Measurements from ENCODE around the gene MDM2.

Gene MDM2

DNA sequence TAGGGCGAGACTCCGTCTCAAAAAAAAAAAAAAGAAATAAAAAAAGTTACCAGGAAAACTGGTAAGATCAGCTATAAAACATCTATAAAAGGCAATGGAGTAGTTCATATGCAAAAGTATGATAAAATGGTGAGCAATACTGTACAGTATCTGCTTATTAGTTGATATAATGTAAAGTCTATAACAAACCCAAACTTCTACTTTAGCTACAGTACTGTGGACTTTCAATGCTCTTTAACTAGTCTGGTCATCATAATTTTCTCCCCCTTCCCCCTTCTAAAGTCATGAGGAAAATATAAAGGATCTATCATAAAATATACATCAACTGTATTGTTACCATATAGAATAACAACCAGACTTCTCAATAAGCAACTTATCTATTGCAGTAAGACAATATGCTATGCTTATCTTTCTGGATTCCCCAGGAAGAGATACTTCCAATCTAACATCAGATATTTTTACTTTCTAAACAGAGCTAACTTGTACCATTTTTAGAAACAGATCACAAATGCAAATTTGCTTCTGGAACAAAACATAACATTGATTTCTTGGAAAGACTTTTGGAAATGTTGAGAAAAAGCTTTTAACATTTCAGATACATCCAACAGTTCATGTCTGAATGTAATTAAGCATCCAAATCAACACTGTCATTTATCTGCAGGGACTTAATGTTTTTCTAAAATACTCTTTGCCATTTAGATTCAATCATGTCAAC, 43.8 kb downstream of the MDM2 start:
- DNase-seq (ENCODE audit: low read depth, low spot score): no peak

DNA sequence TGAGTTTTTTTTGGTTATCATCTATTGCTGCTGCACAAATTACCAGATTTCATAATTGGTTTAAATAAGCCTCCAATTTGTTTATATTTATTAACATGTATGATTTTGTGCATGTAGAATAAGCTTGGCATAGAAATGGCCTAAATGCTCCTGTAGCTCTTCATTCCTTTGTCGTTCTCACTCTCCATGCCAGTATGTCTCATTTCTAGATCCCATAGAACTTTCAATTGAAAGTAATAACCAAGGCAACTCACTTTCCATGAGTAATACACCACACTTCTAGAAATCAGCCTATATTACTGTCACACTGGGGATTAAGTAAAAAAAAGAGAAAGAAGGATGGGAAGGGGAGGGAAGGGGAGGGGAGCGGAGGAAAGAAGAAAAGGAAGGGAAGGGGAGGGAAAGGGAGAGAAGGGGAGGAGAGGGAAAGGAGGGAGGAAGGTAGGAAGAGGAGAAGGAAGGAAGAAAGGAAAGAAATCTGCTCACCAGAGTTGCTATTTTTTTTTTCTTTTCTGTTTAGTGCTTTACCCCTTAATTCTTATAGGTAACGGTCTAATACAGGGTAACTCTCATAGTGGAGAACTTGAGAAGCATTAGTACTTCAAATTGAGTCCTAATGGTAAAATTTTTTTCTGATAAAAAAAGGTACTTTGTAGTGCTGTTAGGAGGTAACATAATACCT, 45.6 kb downstream of the MDM2 start:
- no peak for DNase-seq (ENCODE audit: low read depth, low spot score)

DNA sequence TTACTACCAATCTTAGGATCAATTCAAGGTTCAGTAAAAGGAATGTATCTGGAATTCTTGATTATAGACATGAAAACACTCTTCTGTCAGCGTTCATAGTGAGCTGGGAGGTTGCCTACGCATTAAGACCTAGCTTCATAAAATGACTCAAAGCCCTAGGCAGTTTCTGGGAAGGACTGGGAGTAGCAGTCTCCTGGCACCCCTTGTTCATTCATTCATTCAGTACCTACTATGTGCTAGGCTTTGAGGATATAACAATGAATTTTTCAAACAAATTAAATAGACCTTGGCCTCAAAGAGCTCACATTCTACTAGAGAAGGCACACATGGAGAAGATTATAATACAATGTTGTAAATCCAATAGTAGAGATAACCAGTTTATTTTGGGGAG, 46.1 kb downstream of the MDM2 start:
- DNase-seq (ENCODE audit: low read depth, low spot score): no peak

- no peak for DNase-seq (ENCODE audit: low read depth, low spot score)
Observed at GRCh38 chr12:68854554-68854953, 46.6 kb downstream of the MDM2 start.

DNA sequence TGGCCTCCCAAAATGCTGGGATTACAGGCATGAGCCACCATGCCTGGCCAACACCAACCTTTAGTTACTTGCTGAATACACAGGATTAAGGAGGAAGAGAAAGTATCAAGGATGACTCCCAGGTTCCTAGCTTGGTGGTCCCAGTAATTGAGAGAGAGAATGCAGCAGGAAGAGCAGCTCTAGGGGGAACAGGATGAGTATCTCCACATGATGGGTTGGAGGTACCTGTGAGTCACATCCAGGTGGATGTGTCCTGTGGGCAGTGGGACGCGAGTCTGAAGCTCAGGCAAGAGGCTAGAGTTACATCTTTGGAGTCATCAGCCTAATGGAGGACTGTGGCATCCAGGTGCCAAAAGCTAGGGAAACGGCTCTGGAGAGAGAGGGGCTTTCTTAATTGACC, 47.1 kb downstream of the MDM2 start:
- no peak for DNase-seq (ENCODE audit: low read depth, low spot score)

DNA sequence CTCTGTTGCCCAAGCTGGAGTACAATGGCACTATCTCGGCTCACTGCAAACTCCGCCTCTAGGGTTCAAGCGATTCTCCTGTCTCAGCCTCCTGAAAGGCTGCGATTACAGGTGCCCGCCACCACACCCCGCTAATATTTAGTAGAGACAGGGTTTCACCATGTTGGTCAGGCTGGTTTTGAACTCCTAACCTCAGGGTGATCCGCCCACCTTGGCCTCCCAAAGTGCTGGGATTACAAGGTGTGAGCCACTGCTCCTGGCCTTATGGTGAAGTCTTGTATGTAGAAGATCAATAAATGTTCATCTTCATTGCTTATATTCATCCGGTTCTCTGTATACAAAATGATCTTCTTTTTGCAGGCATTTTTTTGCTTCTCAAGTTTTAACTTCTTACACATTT, 47.8 kb downstream of the MDM2 start:
- no peak for DNase-seq (ENCODE audit: low read depth, low spot score)

DNA sequence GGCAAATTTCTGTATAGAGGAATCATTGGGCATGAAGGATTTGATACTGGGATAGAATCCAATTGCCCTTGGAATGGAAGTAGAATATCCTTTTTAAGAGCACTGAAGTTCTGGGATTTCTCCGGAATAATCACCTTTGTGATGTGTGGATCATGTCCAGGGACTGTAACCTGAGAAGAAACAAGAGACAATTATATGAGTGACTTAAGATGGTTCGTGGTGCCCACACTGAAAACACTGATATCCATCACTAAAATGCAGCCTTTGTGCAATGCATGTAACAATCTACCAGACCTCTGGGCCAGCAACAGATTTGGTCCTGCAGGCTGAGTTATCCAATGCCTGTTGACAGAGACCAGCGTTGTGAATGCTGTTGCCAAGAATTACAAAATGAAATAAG, 48.5 kb downstream of the MDM2 start:
- peak; percentile 36 for DNase-seq (ENCODE audit: low read depth, low spot score)

- no peak for DNase-seq (ENCODE audit: low read depth, low spot score)
Observed at GRCh38 chr12:68861890-68862289, 53.9 kb downstream of the MDM2 start.

- DNase-seq (ENCODE audit: low read depth, low spot score): no peak
Observed at GRCh38 chr12:68863109-68863770, 55.3 kb downstream of the MDM2 start.

DNA sequence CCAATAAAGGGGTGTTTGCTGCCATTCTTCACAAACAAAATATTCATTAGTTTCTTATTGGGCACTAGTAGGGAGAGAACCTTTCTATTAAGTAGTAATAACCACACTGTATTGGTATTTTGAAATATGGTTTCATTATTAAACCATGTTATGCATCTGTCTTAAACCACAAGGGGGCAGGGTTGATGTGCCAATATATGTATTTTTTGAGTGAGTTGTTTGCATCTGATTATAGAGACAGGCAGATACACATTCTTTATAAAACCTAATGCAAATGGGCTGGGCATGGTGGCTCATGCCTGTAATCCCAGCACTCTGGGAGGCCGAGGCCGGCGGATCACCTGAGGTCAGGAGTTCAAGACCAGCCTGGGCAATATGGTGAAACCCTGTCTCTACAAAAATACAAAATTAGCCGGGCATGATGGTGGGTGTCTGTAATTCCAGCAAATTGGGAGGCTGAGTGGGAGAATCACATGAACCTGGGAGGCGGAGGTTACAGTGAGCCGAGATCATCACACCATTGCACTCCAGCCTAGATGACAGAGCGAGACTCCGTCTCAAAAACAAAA, 56.0 kb downstream of the MDM2 start:
- DNase-seq (ENCODE audit: low read depth, low spot score): peak; percentile 60

DNA sequence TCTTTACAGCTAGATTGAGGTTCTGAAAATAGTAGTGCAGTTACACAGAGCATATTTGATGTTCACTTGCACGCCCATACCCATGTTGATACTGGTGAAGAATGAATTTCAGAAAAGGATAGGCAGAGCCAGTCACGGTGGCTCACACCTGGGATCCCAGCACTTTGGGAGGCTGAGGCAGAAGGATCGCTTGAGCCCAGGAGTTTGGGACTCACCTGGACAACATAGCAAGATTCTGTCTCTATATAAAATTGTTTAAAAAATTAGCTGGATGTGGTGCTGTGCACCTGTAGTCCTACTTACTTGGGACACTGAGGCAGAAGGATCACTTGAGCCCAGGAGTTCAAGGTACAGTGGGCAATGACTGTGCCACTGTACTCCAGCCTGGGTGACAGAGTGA, 56.6 kb downstream of the MDM2 start:
- no peak for DNase-seq (ENCODE audit: low read depth, low spot score)

GRCh38 chr12:68865399-68866164, 57.6 kb downstream of the MDM2 start:
- peak; percentile 60 for DNase-seq (ENCODE audit: low read depth, low spot score)

- DNase-seq (ENCODE audit: low read depth, low spot score): no peak
Observed at GRCh38 chr12:68866950-68867349, 59.0 kb downstream of the MDM2 start.

DNA sequence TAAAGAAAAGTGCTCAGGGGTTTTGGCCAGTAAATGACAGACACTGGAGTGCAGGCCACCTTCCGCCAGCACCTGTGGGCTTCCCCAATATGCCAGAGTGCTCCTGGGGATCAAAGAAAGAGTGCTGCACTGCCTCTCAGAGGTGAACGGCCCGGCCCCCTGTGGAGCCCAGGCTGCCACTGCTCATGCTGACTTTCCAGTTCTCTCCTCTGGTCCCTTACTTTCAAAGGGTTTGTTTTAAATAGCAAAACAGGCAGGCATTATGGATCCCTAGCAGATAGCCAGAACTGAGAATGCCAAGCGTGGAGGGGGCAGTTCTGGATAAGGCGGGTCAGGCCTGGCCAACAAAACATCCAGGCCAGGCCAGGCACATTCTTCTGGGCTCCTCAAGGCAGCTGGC, 59.6 kb downstream of the MDM2 start:
- no peak for DNase-seq (ENCODE audit: low read depth, low spot score)

DNA sequence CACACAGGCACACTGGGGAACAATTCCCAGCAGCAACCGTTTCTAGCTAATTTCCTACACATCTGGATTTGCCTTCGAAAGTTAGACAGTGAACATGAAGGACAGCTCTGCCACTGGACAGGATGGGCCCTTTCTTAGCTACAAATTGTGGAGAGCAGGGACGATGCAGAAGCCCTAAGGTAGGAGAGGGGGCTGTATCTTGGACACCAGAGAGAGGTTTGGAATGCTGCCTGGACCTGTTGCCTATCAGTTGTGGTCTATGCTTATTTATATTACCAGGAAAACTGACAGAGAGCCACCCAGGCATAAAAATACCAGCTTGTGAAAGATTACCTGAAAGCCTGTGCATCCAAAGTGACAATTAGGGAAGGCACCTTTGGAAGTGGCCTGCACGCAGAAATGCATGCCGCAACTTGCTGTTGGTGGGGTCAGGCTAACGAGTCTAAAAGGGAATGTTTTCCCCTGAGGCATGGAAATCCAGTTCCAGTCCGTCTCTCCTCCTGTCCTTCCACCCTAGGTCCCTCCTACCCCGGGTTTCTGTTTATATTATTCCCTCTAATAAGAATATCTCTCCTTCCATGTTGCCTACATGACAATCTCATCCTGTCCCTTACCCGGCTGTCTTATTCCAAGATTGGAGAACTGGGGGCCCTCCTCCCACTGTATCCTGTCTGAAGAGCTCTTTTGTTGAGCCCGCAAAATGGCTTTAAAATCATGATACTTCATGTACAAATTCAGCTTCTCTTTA, 60.2 kb downstream of the MDM2 start:
- peak; percentile 38 for DNase-seq (ENCODE audit: low read depth, low spot score)

DNA sequence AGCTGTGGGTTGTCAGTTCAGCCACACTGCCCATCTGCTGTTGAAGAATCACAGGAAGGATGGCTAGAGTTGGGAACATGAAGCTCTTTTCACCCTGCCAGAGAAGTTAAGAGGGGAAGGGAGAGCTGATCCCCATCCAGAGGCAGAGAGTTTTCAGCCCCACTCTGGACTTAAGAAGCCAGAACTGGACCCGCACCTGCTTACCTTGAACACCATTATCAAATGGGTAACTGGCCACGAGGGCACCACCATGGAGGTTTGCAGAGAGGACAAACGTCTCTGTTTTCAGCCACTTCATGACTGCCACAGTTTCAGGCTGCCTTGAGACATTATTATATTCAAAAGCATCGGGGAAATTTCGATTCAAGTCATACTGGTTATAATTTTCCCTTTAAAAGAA, 62.0 kb downstream of the MDM2 start:
- DNase-seq (ENCODE audit: low read depth, low spot score): no peak

DNA sequence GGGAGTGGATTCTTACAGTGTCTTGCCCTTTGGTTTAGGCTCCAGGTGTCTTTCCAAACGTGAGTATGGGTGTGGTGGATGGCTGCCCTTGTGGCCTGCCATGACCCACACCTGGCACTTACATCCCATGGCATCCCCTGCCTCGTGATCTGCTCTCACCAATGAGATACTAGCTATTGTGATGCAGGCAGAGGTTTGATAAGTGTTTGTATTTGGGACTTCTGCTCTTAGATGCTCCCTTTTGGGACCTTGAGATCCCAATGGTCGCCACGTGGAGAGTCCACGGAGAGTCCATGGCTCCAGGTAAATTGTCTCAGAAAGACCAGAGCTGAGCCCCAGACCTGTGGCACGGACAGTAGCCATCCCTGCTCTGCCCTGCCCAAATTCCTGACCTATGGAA, 62.5 kb downstream of the MDM2 start:
- no peak for DNase-seq (ENCODE audit: low read depth, low spot score)

DNA sequence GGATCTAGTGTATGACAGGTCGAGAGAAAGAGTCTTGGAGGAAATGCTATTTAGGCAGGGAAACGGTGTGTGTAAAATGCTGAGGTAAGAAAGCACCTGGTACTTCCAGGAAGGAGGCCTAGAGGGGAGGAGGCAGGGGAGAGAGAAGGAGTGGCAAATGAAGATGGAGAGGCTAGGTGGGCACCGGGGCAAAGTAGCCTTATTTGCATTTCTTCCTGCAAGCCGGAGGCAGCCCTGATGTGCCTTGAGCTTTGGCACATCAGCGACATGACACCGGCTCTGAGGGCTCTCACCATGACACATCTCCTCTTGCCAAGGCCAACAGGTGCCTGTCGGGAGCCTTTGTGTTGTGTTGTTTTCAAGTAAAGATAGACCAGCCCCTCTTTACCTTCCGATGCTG, 63.4 kb downstream of the MDM2 start:
- DNase-seq (ENCODE audit: low read depth, low spot score): no peak

- peak; percentile 33 for DNase-seq (ENCODE audit: low read depth, low spot score)
Observed at GRCh38 chr12:68871921-68872320, 63.9 kb downstream of the MDM2 start.

DNA sequence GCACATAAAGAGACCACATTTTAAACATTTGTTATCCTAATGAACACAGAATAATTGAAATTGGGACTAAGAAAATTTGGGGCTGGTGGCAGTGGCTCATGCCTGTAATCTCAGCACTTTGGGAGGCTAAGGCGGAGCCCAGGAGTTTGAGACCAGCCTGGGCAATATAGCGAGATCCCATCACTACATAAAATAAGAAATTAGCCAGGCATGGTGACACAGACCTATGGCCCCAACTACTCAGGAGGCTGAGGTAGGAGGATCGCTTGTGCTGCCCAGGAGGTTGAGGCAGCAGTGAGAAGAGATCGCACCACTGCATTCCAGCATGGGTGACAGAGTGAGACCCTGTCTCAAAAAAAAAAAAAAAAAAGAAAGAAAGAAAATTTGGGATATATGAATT, 65.3 kb downstream of the MDM2 start:
- no peak for DNase-seq (ENCODE audit: low read depth, low spot score)

DNA sequence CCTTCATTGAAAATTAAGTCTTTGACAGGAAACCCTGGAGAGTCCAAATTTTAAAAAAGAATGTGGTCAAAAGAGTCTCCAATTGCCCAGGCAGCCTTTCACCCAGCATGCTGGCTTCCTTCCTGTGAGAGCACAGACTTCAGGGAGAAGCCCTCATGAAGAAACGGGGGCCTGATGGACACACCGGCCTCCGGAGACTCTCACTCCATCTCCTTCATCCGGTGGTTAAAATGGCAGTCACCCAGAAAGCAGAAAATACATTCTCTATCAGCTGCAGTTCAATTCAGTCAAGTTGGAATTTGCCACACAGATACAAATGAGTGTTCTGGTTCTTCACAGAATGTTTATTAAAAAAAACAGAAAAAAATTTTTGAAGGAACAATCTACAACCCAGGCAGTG, 68.5 kb downstream of the MDM2 start:
- DNase-seq (ENCODE audit: low read depth, low spot score): peak; percentile 43
